Panc1 (cell line): Measurements from ENCODE around the gene SPATA13. TPM values are rescaled to one million over a fixed set of nuclear protein-coding genes. Genes with fewer than 3 reads are reported as not detected.

ENCODE experiments used
- ATAC-seq: fragments of 200-7000 bp; cut with Tn5 transposase; 2 replicates; pipeline ENCODE4 v1.9.1; 2020; ENCODE audit warnings: mild to moderate bottlenecking, moderate library complexity
- BruUV-seq: library from RNA; stranded (reverse); fragments of 400-500 nt; replicated peaks from 2 replicates; lab custom pipeline; 2021; lab: Mats Ljungman, UMichigan
- CTCF ChIA-PET: fragments of 300-600 bp; sonication (Branson Sonifier 250); formaldehyde crosslinking; loops from one replicate; lab custom pipeline; 2022; ENCODE audit warnings: antibody characterized with exemption; lab: Charles Lee
- POLR2A ChIA-PET: fragments of 300-600 bp; sonication (Branson Sonifier 250); formaldehyde crosslinking; loops from one replicate; lab custom pipeline; 2022; ENCODE audit warnings: antibody characterized with exemption; lab: Charles Lee
- DNase-seq: peaks from one replicate; pipeline ENCODE4 v3.0.0-alpha.2; 2010; ENCODE audit warnings: low read depth, low spot score
- H3K27ac ChIP-seq: 2 replicates; pipeline ENCODE4 v1.5.1; 2011; ENCODE audit warnings: mild to moderate bottlenecking, low read length, inconsistent platforms
- H3K27me3 ChIP-seq: fragments of 200-500 bp; sonication (Bioruptor generic); 2 replicates; pipeline ENCODE4 v1.6.0; 2014; ENCODE audit warnings: low read length, inconsistent platforms; ENCODE audit not compliant: control insufficient read depth, insufficient read depth
- H3K36me3 ChIP-seq: fragments of 200-500 bp; sonication (Bioruptor generic); 2 replicates; pipeline ENCODE4 v1.5.1; 2014; ENCODE audit warnings: inconsistent platforms, mild to moderate bottlenecking, low read length, moderate library complexity; ENCODE audit not compliant: control insufficient read depth, insufficient read depth
- H3K4me1 ChIP-seq: 2 replicates; pipeline ENCODE4 v1.5.1; 2011; ENCODE audit warnings: inconsistent platforms, mild to moderate bottlenecking, low read length, moderate library complexity; ENCODE audit not compliant: control insufficient read depth, insufficient read depth
- H3K4me3 ChIP-seq, 2 experiments: 2 replicates each; pipeline ENCODE4 v1.5.1; 2011 to 2012; ENCODE audit warnings: low read depth in 2 of 2, low read length in 2 of 2, mild to moderate bottlenecking in 2 of 2, inconsistent platforms in 1 of 2, moderate library complexity in 1 of 2
- H3K9me3 ChIP-seq: fragments of 200-500 bp; sonication (Bioruptor generic); 2 replicates; pipeline ENCODE4 v1.5.1; 2014; ENCODE audit warnings: low read depth, mild to moderate bottlenecking, inconsistent platforms, low read length, moderate library complexity; ENCODE audit not compliant: control insufficient read depth, insufficient read depth
- CTCF ChIP-seq: fragments of 450-650 bp; IDR thresholded peaks from 2 replicates; pipeline ENCODE4 v1.5.1; 2017; ENCODE audit warnings: mild to moderate bottlenecking
- POLR2AphosphoS5 ChIP-seq: IDR thresholded peaks from 2 replicates; pipeline ENCODE4 v1.6.1; 2012; ENCODE audit warnings: mild to moderate bottlenecking, low read depth, low read length, moderate library complexity
- REST ChIP-seq, 2 experiments: IDR thresholded peaks; 2 replicates each; pipeline ENCODE4 v1.6.1; 2011 to 2012; ENCODE audit warnings: low read depth in 2 of 2, control low read depth in 1 of 2, low read length in 1 of 2, mild to moderate bottlenecking in 1 of 2, moderate library complexity in 1 of 2; ENCODE audit not compliant: insufficient read depth in 1 of 2
- SIN3A ChIP-seq: IDR thresholded peaks from 2 replicates; pipeline ENCODE4 v1.6.1; 2012; ENCODE audit warnings: low read depth, mild to moderate bottlenecking, low read length, moderate library complexity, borderline replicate concordance; ENCODE audit not compliant: insufficient read depth
- TCF7L2 ChIP-seq: IDR thresholded peaks from 2 replicates; pipeline ENCODE4 v1.6.1; 2011; ENCODE audit warnings: mild to moderate bottlenecking, low read depth, low read length, inconsistent platforms
- in situ Hi-C: cut with HindIII; loops from 2 replicates; pipeline ENCODE4 v1.10.0; 2016; ENCODE audit warnings: low sequenced_read_pairs, low pct_unique_long_range_greater_than_20kb
- intact Hi-C: fragments of 100-400 bp; cut with micrococcal nuclease; formaldehyde crosslinking; loops from one replicate; pipeline ENCODE4 v1.10.0; 2022; ENCODE audit not compliant: unreplicated experiment
- total RNA-seq: library from RNA; stranded (reverse); gene quantifications from one replicate; pipeline ENCODE4 v1.2.1, GENCODE V29; 2021; ENCODE audit not compliant: unreplicated experiment

Gene SPATA13
- total RNA-seq, 1 experiment from 2014 or later: 7.9 TPM

- no peaks in the 10 kb centered on the region for H3K4me1 ChIP-seq
- POLR2A ChIA-PET: no interaction called here
- TF ChIP-seq POLR2AphosphoS5 (no peak), CTCF (no peak), REST (IDR thresholded peaks at IDR 0.05; ENCODE audit: insufficient read depth in 1 of 2, low read depth in 2 of 2, low read length in 1 of 2) (no peak), TCF7L2 (no peak), SIN3A (no peak)
- CTCF ChIA-PET: no interaction called here
- no peak for ATAC-seq
- no peaks in the 10 kb centered on the region for H3K36me3 ChIP-seq
- no TSS peak for BruUV-seq
- H3K4me3 ChIP-seq: no peak overlapping the region
- no peaks in the 10 kb centered on the region for H3K9me3 ChIP-seq
- H3K27me3 ChIP-seq: no peaks in the 10 kb centered on the region
- in situ Hi-C loops: no loop called here
- intact Hi-C loops: no loop called here
- H3K27ac ChIP-seq: no peak overlapping the region
- no peak for DNase-seq
Observed at GRCh38 chr13:24287748-24288287, 127.3 kb downstream of the SPATA13 start.

- in situ Hi-C loops: no loop called here
- Histone ChIP-seq H3K4me1 (no peaks in the 10 kb centered on the region), H3K27ac (no peak overlapping the region), H3K27me3 (no peaks in the 10 kb centered on the region), H3K36me3 (no peaks in the 10 kb centered on the region), H3K4me3 (no peak overlapping the region), H3K9me3 (no peaks in the 10 kb centered on the region)
- DNase-seq: no peak
- intact Hi-C loops: no loop called here
- TF ChIP-seq REST (IDR thresholded peaks at IDR 0.05; ENCODE audit: insufficient read depth in 1 of 2, low read depth in 2 of 2, low read length in 1 of 2) (no peak), POLR2AphosphoS5 (no peak), CTCF (no peak), TCF7L2 (no peak)
- ChIA-PET CTCF (interaction anchor here (0.6 kb wide), 1 partner anchor 235 kb away, joined by 3 read pairs; no protein-coding TSS in a partner anchor), POLR2A (no interaction called here)
- BruUV-seq: no TSS peak
- ATAC-seq: no peak
Observed at GRCh38 chr13:24288870-24289269, 128.3 kb downstream of the SPATA13 start.
